Activated T-helper 17 cell treated with anti-CD3 and anti-CD28 coated beads, Interleukin-2, amount 50 U/mL, for 72 hours (primary cell): ENCODE results near the gene SPATC1L. TPM values are rescaled to one million over a fixed set of nuclear protein-coding genes. Genes with fewer than 3 reads are reported as not detected.

Source experiments
- ATAC-seq: fragments of 150-1000 bp; cut with Tn5 transposase; replicated peaks from 2 replicates; pipeline ENCODE4 v1.10.0; 2021; ENCODE audit warnings: mild to moderate bottlenecking, moderate library complexity
- H3K27ac Mint-ChIP-seq: one replicate; pipeline ENCODE4 v1.8.0; 2022; ENCODE audit warnings: mixed read lengths
- H3K27me3 Mint-ChIP-seq: one replicate; pipeline ENCODE4 v1.8.0; 2022; ENCODE audit warnings: mixed read lengths
- H3K36me3 Mint-ChIP-seq: one replicate; pipeline ENCODE4 v1.8.0; 2022; ENCODE audit warnings: low read depth, mild to moderate bottlenecking, mixed read lengths
- H3K4me1 Mint-ChIP-seq: one replicate; pipeline ENCODE4 v1.8.0; 2022; ENCODE audit warnings: mixed read lengths
- H3K4me3 Mint-ChIP-seq: one replicate; pipeline ENCODE4 v1.8.0; 2022; ENCODE audit warnings: mild to moderate bottlenecking, mixed read lengths
- H3K9me3 Mint-ChIP-seq: one replicate; pipeline ENCODE4 v1.8.0; 2022; ENCODE audit warnings: mixed read lengths
- total RNA-seq, 2 donors: library from RNA; stranded (reverse); gene quantifications; one replicate each; pipeline ENCODE4 v1.2.3, GENCODE V29; 2022

SPATC1L gene
- total RNA-seq, 2 donors from 2014 or later = 3.8 to 6.7 TPM

DNA sequence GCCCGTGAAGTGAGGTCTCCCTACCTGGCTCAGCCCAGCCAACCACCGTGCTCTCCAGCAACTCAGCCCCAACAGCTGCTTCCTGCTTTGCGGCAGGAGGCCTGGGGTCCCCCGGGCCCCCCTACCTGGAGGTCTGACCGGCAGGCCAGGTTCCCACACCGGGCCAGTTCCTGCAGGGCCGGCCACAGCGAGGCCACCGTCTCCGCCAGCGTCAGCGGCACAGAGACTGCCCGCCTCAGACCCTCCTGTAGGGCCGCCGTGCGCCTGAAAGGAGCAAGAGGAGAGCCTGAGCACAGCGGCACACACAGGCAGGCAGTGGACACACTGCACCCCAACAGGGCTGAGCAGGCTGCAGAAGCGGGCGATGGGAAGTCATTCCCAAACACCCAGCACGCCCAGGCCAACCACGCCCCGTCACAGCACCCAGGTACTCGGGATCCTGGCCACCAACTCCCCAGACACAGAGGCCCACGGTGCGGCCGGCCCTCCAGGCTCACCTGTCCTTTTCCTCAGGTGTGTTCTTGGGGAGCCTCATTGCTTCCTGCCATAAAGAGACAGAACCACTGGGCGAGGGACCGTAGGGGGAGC is 45.8 kb downstream of the SPATC1L start:
- no peak overlapping the region for H3K27ac Mint-ChIP-seq
- no peak overlapping the region for H3K4me3 Mint-ChIP-seq

DNA sequence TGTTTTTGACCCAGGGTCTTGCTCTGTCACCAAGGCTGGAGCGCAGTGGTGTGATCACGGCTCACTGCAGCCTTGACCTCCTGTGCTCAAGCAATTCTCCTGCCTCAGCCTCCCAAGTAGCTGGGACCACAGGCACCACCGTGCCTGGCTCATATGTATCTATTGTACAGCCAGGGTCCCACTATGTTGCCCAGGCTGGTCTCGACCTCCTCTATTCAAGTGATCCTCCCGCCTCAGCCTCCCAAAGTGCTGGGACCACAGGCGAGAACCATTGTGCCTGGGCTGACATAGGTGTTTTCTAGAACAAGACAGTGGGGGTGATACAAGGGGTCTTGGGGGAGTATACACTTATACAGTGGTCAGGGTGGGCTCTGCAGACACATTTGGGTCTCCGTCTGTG is 46.4 kb downstream of the SPATC1L start:
- H3K36me3 Mint-ChIP-seq = no peaks in the 10 kb centered on the region
- H3K27me3 Mint-ChIP-seq = peaks cover 4% of the 10 kb centered on the region
- H3K9me3 Mint-ChIP-seq = no peaks in the 10 kb centered on the region
- H3K4me1 Mint-ChIP-seq = no peaks in the 10 kb centered on the region
- H3K4me3 Mint-ChIP-seq = no peak overlapping the region
- no peak overlapping the region for H3K27ac Mint-ChIP-seq
- ATAC-seq = no peak

More for the DNA sequence above, 45.8 kb downstream of the SPATC1L start:
- Mint-ChIP-seq H3K9me3 (no peaks in the 10 kb centered on the region), H3K4me1 (no peaks in the 10 kb centered on the region), H3K27me3 (peaks cover 4% of the 10 kb centered on the region), H3K36me3 (no peaks in the 10 kb centered on the region)
- ATAC-seq = no peak

GRCh38 chr21:46136739-46137349 is 47.4 kb downstream of the SPATC1L start:
- no peak overlapping the region for H3K27ac Mint-ChIP-seq
- H3K4me3 Mint-ChIP-seq = no peak overlapping the region
- H3K9me3 Mint-ChIP-seq = no peaks in the 10 kb centered on the region
- H3K36me3 Mint-ChIP-seq = no peaks in the 10 kb centered on the region
- peaks cover 4% of the 10 kb centered on the region for H3K27me3 Mint-ChIP-seq
- no peaks in the 10 kb centered on the region for H3K4me1 Mint-ChIP-seq
- ATAC-seq = no peak

- Mint-ChIP-seq H3K27me3 (peaks cover 4% of the 10 kb centered on the region), H3K36me3 (no peaks in the 10 kb centered on the region), H3K9me3 (no peaks in the 10 kb centered on the region), H3K4me3 (no peak overlapping the region), H3K27ac (no peak overlapping the region), H3K4me1 (no peaks in the 10 kb centered on the region)
- ATAC-seq = no peak
These were observed 48.4 kb downstream of the SPATC1L start for GRCh38 chr21:46135782-46136395.

- no peak for ATAC-seq
- Mint-ChIP-seq H3K4me3 (no peak overlapping the region), H3K9me3 (no peaks in the 10 kb centered on the region), H3K4me1 (no peaks in the 10 kb centered on the region), H3K27me3 (no peaks in the 10 kb centered on the region), H3K36me3 (no peaks in the 10 kb centered on the region), H3K27ac (no peak overlapping the region)
These were observed 52.2 kb downstream of the SPATC1L start for GRCh38 chr21:46131838-46132651.

- no peak for ATAC-seq
- Mint-ChIP-seq H3K4me1 (no peaks in the 10 kb centered on the region), H3K9me3 (no peaks in the 10 kb centered on the region), H3K27me3 (no peaks in the 10 kb centered on the region), H3K27ac (no peak overlapping the region), H3K4me3 (no peak overlapping the region), H3K36me3 (no peaks in the 10 kb centered on the region)
These were observed 52.7 kb downstream of the SPATC1L start for GRCh38 chr21:46131588-46131837.

DNA sequence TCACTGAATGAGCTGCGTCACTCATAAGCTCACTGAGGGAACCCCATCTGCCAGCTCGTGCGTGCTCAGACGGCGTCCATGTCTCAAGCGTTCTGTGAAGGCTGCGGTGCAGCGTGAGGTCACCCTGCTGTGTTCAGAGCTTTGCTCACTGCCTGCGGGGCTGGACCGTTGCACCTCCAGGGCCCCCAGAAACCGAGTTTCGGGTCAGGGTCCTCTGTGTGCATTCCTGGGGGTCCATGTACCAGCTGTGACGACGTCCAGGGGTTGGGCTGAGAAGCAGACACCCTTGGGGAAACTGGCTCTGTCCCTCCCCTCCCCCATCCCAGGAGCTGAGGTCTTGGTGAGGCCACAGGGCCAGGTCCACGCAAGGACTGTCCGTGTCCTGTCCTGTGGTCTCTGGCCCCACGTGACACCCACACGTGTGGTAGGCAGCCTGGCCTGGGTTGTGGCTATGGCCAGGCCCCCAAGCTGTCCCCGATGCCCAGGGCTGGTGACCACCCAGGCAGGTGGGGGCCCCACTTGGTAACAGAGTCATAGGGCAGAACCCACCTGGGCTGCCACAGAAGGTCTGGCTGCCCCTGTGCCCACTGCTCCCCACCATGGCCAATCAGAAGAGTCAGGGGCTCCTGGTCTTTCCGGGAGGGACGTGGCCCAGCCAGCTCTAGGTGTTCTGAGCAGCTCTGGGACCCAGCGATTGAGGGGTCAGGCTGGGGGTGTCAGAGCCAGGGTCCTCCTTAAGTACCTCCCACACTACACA is 53.2 kb downstream of the SPATC1L start:
- Mint-ChIP-seq H3K9me3 (no peaks in the 10 kb centered on the region), H3K27ac (no peak overlapping the region), H3K36me3 (no peaks in the 10 kb centered on the region), H3K4me1 (no peaks in the 10 kb centered on the region), H3K27me3 (no peaks in the 10 kb centered on the region), H3K4me3 (no peak overlapping the region)
- ATAC-seq = no peak

DNA sequence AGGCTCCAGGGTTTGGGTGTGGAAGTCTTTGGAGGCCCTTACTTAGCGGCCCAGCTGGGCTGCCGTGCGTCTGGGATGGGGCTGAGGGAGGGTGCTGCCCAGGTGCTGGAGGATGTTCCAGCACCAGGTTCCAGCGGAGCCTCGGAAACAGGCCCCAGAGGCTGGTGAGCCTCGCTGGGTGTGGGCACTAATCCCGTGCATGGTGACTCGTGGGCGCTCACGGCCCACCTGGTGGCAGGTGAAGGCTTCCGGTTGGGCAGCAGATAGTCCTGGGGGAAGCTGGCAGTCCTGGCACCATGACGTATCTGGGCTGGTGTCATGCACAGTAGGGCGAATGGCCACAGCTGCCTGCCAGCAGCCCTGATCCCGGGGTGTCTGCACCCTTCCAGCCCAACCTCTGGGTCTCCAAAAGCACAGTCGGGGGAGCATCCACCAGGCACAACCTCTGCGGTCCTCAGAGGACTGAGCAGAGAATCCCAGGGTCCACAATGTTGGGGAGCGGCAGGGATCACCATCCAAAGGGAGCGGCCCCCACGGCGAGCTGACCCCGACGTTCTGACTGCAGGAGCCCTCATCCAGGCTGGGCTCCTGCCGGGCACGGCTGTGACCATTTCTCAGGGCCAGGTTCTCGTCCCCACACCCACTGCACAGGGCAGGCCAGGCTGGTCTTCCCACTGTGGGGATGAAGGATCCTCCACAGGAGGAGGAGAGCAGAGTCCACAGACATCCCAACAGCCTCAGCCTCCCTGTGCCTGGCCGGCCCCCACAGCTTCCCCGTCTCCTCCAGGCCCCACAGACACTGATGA is 54.2 kb downstream of the SPATC1L start:
- Mint-ChIP-seq H3K4me1 (no peaks in the 10 kb centered on the region), H3K27ac (no peak overlapping the region), H3K9me3 (no peaks in the 10 kb centered on the region), H3K4me3 (no peak overlapping the region), H3K27me3 (no peaks in the 10 kb centered on the region), H3K36me3 (no peaks in the 10 kb centered on the region)
- ATAC-seq = no peak

DNA sequence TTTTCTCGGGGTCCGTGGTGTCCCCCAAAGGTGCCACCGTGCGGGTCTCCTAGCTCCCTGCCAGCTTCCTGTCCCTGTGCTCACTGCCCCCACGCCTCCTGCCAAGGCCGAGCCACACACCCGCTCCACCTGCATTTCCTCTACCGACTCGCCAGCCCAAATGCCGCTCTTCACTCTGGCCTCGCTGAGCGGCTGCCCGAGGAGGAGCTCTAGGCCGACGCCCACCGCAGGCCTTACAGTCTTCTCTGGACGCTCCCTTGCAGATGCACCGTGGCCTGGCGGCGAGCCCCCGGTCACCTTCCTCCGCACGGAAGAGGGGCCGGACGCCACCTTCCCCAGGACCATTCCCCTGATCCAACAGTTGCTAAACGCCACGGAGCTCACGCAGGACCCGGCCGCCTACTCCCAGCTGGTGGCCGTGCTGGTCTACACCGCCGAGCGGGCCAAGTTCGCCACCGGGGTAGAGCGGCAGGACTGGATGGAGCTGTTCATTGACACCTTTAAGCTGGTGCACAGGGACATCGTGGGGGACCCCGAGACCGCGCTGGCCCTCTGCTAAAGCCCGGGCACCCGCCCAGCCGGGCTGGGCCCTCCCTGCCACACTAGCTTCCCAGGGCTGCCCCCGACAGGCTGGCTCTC is 55.2 kb downstream of the SPATC1L start:
- no peaks in the 10 kb centered on the region for H3K27me3 Mint-ChIP-seq
- no peak overlapping the region for H3K4me3 Mint-ChIP-seq
- H3K9me3 Mint-ChIP-seq = no peaks in the 10 kb centered on the region
- H3K27ac Mint-ChIP-seq = no peak overlapping the region
- no peak for ATAC-seq
- no peaks in the 10 kb centered on the region for H3K4me1 Mint-ChIP-seq
- H3K36me3 Mint-ChIP-seq = no peaks in the 10 kb centered on the region

- H3K27me3 Mint-ChIP-seq = no peaks in the 10 kb centered on the region
- no peaks in the 10 kb centered on the region for H3K36me3 Mint-ChIP-seq
- H3K4me1 Mint-ChIP-seq = no peaks in the 10 kb centered on the region
- no peak for ATAC-seq
- H3K9me3 Mint-ChIP-seq = no peaks in the 10 kb centered on the region
- no peak overlapping the region for H3K4me3 Mint-ChIP-seq
- H3K27ac Mint-ChIP-seq = no peak overlapping the region
These were observed 55.9 kb downstream of the SPATC1L start for GRCh38 chr21:46128106-46128932.

- Mint-ChIP-seq H3K27ac (no peak overlapping the region), H3K27me3 (no peaks in the 10 kb centered on the region), H3K36me3 (no peaks in the 10 kb centered on the region), H3K4me1 (no peaks in the 10 kb centered on the region), H3K4me3 (no peak overlapping the region), H3K9me3 (no peaks in the 10 kb centered on the region)
- ATAC-seq = no peak
These were observed 56.8 kb downstream of the SPATC1L start for GRCh38 chr21:46127239-46128105.
